ENCODE measurements around the gene ELFN1. TPM values are rescaled to one million over a fixed set of nuclear protein-coding genes. Genes with fewer than 3 reads are reported as not detected.

ELFN1 gene
- total RNA-seq, 4 donors from 2014 or later, result 0.51 to 6.7 (median 3.6) TPM

DNA sequence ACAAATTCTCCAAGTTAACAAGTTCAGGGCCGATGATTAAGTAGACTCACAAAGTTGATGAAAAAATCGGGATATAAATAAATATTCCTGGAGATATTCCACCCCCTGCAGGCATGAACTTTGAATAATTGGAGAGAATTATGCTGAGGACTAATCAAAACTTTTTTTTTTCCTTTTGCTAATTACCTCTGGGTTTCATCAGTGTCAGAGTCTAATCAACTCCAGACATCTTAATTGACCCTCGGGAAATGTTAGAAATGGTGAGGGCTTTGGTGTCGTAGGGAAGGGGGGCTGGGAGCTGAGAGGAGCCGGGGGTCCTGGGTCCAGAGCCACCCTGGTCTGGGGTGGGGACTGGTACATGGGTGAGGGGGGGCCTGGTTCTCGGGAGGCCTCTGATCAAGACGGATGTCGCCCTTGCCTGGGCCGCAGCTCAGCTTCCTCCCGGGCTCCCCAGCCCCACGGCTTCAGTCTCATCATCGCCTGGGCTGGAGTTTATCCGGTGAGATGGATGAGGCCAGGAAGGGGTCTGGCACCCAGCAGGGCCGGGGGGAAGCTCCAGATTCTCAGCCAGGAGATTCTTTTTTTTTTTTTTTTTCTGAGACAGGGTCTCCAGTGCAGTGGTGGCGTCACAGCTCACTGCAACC, 30.4 kb upstream of the ELFN1 start:
- TF ChIP-seq POLR2A (IDR thresholded peaks at IDR 0.05), result no peak
- TF ChIP-seq, protein P1, sequence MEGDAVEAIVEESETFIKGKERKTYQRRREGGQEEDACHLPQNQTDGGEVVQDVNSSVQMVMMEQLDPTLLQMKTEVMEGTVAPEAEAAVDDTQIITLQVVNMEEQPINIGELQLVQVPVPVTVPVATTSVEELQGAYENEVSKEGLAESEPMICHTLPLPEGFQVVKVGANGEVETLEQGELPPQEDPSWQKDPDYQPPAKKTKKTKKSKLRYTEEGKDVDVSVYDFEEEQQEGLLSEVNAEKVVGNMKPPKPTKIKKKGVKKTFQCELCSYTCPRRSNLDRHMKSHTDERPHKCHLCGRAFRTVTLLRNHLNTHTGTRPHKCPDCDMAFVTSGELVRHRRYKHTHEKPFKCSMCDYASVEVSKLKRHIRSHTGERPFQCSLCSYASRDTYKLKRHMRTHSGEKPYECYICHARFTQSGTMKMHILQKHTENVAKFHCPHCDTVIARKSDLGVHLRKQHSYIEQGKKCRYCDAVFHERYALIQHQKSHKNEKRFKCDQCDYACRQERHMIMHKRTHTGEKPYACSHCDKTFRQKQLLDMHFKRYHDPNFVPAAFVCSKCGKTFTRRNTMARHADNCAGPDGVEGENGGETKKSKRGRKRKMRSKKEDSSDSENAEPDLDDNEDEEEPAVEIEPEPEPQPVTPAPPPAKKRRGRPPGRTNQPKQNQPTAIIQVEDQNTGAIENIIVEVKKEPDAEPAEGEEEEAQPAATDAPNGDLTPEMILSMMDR (IDR thresholded peaks at IDR 0.05), result no peak
- H3K9me3 ChIP-seq, result peaks cover 0 to 9% of the 10 kb centered on the region in 2 donors
- no peak overlapping the region for H3K4me3 ChIP-seq
- intact Hi-C loops (cut with DNase I; ENCODE audit: low total_unique reads), result no loop called here
- no peaks in the 10 kb centered on the region for H3K27me3 ChIP-seq
- no peak overlapping the region for H3K27ac ChIP-seq
- H3K36me3 ChIP-seq, result no peaks in the 10 kb centered on the region
- DNase-seq, result no peak
- H3K4me1 ChIP-seq, result no peaks in the 10 kb centered on the region

DNA sequence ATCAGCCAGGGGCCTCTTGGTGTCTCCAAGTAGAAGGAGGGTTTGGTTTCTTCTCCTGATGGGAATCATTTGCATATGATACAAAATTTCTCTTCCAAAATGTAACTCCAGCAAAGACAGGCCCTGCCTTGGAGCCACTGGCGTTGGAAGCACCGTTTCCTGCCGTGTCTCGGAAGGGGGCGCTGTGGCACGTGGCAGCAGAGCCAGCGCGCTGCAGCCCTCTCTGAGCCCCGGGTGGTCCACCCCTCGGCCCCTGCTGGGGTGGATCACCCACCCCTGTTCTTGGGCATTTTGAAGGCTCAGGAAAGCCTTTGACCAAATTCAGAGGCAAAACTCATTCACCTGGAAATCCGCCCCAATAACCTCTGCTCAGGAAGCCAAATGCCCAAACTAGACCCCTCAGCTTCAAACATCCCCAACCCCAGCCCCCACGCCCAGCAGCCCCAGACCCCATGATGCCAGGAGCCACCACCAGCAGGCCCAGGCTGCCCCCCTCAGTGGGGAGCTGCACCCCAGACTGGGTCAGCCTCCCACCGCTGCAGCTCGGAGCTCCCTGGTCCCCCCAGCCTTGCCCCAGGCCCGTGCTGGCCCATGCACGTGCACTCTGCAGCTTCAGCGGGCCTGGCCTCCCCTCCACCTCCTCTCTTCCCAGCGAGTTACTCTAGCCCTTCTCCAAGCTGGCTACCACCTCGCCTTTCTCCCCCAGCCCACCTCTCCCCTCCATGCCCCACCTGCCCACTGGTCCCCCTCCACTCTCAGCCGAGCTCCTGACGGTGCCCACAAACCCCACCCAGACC, 29.5 kb upstream of the ELFN1 start:
- no peak for DNase-seq
- intact Hi-C loops (cut with DNase I; ENCODE audit: low total_unique reads), result no loop called here
- no peak overlapping the region for H3K27ac ChIP-seq
- H3K4me1 ChIP-seq, result no peaks in the 10 kb centered on the region
- TF ChIP-seq POLR2A (IDR thresholded peaks at IDR 0.05), result no peak
- TF ChIP-seq, protein P1 (IDR thresholded peaks at IDR 0.05), result no peak
- H3K9me3 ChIP-seq, result peaks cover 0 to 9% of the 10 kb centered on the region in 2 donors
- no peak overlapping the region for H3K4me3 ChIP-seq
- no peaks in the 10 kb centered on the region for H3K27me3 ChIP-seq
- H3K36me3 ChIP-seq, result no peaks in the 10 kb centered on the region

DNA sequence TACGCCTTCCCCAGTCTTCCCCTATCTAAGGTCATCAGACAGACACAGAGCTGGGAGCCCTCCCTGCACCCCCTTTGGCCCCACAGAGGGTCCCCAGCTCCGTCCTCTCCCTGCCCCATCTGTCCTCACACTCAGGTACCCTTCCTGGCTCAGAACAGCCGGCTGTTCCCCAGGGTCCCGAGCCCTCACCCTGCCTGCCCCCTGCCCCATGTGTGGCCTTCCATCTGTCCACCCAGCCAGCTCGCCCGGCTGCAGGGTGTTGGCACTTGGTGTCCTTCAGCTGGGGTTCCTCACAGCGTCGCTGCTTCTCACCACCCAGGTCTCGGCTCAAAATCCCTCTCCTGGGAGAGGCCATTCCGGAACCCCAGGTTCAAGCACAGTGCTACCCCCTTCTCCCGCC, 28.9 kb upstream of the ELFN1 start:
- Histone ChIP-seq H3K4me3 (no peak overlapping the region), H3K4me1 (no peaks in the 10 kb centered on the region), H3K27me3 (no peaks in the 10 kb centered on the region), H3K9me3 (peaks cover 0 to 9% of the 10 kb centered on the region in 2 donors), H3K27ac (no peak overlapping the region), H3K36me3 (no peaks in the 10 kb centered on the region)
- intact Hi-C loops (cut with DNase I; ENCODE audit: low total_unique reads), result no loop called here
- no peak for DNase-seq
- no peak for TF ChIP-seq POLR2A (IDR thresholded peaks at IDR 0.05)
- TF ChIP-seq, protein P1 (IDR thresholded peaks at IDR 0.05), result no peak

DNA sequence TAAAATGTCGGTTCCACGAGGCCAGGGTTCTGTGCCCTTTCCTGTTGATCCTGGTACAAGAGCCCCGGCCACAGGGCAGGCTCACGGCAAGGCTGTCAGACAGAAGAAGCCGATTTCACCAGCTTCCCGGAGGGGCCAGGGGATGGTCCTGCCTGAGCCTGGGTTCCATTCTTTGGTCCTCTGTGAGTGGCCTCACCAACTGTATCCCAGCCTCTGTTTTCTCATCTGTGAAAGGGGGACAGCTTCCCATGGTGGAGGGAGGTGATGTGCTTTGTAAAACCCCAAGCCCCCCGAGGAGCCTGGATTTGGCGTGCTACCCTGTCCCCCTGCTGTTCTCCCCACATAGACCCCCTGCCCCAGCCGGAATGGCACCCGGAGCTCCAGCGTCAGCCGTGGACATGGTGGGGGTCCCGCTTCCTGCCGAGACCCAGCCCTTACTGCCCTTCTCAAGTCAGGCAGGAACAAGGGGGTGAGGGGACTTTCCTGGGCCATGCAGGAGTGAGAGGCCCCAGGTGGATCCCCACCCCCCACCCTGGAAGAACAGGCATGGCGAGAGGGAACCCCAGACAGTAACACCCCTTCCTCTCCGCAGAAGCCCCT, 28.3 kb upstream of the ELFN1 start:
- H3K9me3 ChIP-seq, result peaks cover 0 to 9% of the 10 kb centered on the region in 2 donors
- peaks cover 0 to 1% of the 10 kb centered on the region in 2 donors for H3K4me1 ChIP-seq
- DNase-seq, result no peak
- no peaks in the 10 kb centered on the region for H3K36me3 ChIP-seq
- no peaks in the 10 kb centered on the region for H3K27me3 ChIP-seq
- H3K27ac ChIP-seq, result no peak overlapping the region
- H3K4me3 ChIP-seq, result no peak overlapping the region
- intact Hi-C loops (cut with DNase I; ENCODE audit: low total_unique reads), result no loop called here
- no peak for TF ChIP-seq POLR2A (IDR thresholded peaks at IDR 0.05)
- TF ChIP-seq, protein P1 (IDR thresholded peaks at IDR 0.05), result no peak

DNA sequence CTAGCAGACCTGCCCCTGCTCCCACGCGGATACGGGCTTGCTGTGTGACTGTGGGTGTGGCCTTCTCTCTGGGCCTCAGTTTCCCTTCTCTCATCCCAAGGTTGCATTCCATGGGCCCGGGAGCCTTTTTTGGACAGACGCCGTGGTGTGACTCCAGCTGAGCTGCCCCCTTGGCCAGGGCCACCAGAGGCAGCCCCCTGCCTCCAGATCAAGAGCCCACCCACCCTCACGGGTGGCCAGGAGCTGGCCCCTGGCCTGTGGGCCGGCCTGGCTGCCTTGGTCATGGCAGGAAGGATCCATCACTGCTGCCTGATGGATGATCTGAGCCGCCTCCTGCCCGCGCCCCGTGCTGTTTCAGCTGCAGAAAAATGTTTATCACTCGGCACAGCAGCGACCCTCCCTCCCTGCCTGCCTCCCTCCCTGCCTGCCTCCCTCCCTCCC, 27.8 kb upstream of the ELFN1 start:
- Histone ChIP-seq H3K27me3 (no peaks in the 10 kb centered on the region), H3K27ac (no peak overlapping the region), H3K9me3 (peaks cover 0 to 8% of the 10 kb centered on the region in 2 donors), H3K36me3 (no peaks in the 10 kb centered on the region), H3K4me1 (peaks cover 0 to 7% of the 10 kb centered on the region in 2 donors), H3K4me3 (no peak overlapping the region)
- TF ChIP-seq, protein P1 (IDR thresholded peaks at IDR 0.05), result no peak
- TF ChIP-seq POLR2A (IDR thresholded peaks at IDR 0.05), result no peak
- intact Hi-C loops (cut with DNase I; ENCODE audit: low total_unique reads), result no loop called here
- DNase-seq, result no peak

All from uterus (tissue), 4 donors.